Spleen (tissue), 7 donors: ENCODE measurements around the gene LYPD8.

Experiments
- POLR2AphosphoS5 ChIP-seq, 3 donors: sonication (generic); formaldehyde crosslinking; IDR thresholded peaks; one replicate each; pipeline ENCODE4 v1.5.1; 2017; ENCODE audit warnings: antibody characterized with exemption in 3 of 3
- TF ChIP-seq, protein P1 (sequence below), 11 experiments: fragments of 200-600 bp in 7 of 11; fragments of 450-650 bp in 4 of 11; sonication (generic) in 4 of 11; IDR thresholded peaks in 8 of 11; conservative IDR thresholded peaks in 3 of 11; 1 replicate in 7 of 11; 2 replicates in 4 of 11; pipeline versions ENCODE4 v1.4.0 to v1.8.0; 2016 to 2021; ENCODE audit warnings: antibody characterized with exemption in 11 of 11, inconsistent platforms in 4 of 11, mild to moderate bottlenecking in 1 of 11
- donor health status: DM: no; HTN: no; CAD: no; lungs with moderate emphysema.
- donor health status: DM: no; HTN: no; CAD: no.
- donor health status: DM: no; HTN: no; CAD: no.

DNA sequence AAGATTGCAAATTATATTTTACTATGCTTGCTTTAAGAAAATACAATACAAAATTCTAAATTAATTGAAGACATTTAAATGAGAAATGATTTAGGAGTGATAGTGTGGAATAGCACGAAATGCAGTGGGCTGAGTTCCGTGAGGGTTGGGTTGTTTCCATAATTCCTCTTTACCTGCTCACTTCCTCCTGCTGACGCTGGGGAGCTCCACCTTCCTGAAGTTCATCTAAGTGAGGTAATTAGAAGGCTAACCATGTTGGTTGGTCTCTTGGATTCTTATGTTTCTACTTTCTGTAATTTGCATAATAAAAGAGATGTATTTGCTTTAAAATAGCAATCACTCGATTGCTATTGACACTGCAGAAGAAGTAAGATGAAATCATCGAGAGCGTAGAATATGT is 57.7 kb downstream of the LYPD8 start:
- TF ChIP-seq, protein P1, sequence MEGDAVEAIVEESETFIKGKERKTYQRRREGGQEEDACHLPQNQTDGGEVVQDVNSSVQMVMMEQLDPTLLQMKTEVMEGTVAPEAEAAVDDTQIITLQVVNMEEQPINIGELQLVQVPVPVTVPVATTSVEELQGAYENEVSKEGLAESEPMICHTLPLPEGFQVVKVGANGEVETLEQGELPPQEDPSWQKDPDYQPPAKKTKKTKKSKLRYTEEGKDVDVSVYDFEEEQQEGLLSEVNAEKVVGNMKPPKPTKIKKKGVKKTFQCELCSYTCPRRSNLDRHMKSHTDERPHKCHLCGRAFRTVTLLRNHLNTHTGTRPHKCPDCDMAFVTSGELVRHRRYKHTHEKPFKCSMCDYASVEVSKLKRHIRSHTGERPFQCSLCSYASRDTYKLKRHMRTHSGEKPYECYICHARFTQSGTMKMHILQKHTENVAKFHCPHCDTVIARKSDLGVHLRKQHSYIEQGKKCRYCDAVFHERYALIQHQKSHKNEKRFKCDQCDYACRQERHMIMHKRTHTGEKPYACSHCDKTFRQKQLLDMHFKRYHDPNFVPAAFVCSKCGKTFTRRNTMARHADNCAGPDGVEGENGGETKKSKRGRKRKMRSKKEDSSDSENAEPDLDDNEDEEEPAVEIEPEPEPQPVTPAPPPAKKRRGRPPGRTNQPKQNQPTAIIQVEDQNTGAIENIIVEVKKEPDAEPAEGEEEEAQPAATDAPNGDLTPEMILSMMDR (IDR thresholded peaks at IDR 0.05 in 8 of 11, conservative IDR thresholded peaks at IDR 0.05 in 3 of 11): no peak
- no peak for TF ChIP-seq POLR2AphosphoS5 (IDR thresholded peaks at IDR 0.05)
